Activated B cell treated with CpG ODN at 0.5 μM for 24 hours (primary cell): ENCODE results near the gene FARP2. TPM values are rescaled to one million over a fixed set of nuclear protein-coding genes. Genes with fewer than 3 reads are reported as not detected.

Source experiments
- ATAC-seq: fragments of 200-7000 bp; cut with Tn5 transposase; one replicate; pipeline ENCODE4 v1.10.0; 2021; ENCODE audit warnings: low read depth, mild to moderate bottlenecking, moderate library complexity
- CTCF ChIA-PET: fragments of 350-600 bp; sonication (Branson Sonifier 250); formaldehyde crosslinking; loops from one replicate; lab custom pipeline; 2021; ENCODE audit warnings: antibody characterized with exemption; lab: Charles Lee
- POLR2A ChIA-PET: fragments of 350-600 bp; sonication (Branson Sonifier 250); formaldehyde crosslinking; loops from one replicate; lab custom pipeline; 2021; ENCODE audit warnings: antibody characterized with exemption; lab: Charles Lee
- DNase-seq: peaks from one replicate; pipeline ENCODE4 v3.0.0; 2022
- H3K27ac Mint-ChIP-seq: one replicate; pipeline ENCODE4 v1.8.0; 2020; ENCODE audit warnings: mixed read lengths
- H3K27me3 Mint-ChIP-seq: one replicate; pipeline ENCODE4 v1.8.0; 2021; ENCODE audit warnings: mixed read lengths
- H3K36me3 Mint-ChIP-seq: one replicate; pipeline ENCODE4 v1.8.0; 2021; ENCODE audit warnings: low read depth, mixed read lengths
- H3K4me1 Mint-ChIP-seq: one replicate; pipeline ENCODE4 v1.8.0; 2021; ENCODE audit warnings: mixed read lengths
- H3K4me3 Mint-ChIP-seq: one replicate; pipeline ENCODE4 v1.8.0; 2020; ENCODE audit warnings: mild to moderate bottlenecking, mixed read lengths
- H3K9me3 Mint-ChIP-seq: one replicate; pipeline ENCODE4 v1.8.0; 2020; ENCODE audit warnings: mixed read lengths
- intact Hi-C: fragments of 100-400 bp; cut with micrococcal nuclease; formaldehyde crosslinking; loops from one replicate; pipeline ENCODE4 v1.15.1; 2024
- total RNA-seq: library from RNA; stranded (reverse); gene quantifications from 2 replicates; pipeline ENCODE4 v1.2.3, GENCODE V29; 2022
- TF ChIP-seq, protein P1 (sequence below): fragments of 200-600 bp; IDR thresholded peaks from one replicate; pipeline ENCODE4 v1.8.0; 2022; ENCODE audit warnings: antibody characterized with exemption, mild to moderate bottlenecking

The FARP2 gene, protein sequence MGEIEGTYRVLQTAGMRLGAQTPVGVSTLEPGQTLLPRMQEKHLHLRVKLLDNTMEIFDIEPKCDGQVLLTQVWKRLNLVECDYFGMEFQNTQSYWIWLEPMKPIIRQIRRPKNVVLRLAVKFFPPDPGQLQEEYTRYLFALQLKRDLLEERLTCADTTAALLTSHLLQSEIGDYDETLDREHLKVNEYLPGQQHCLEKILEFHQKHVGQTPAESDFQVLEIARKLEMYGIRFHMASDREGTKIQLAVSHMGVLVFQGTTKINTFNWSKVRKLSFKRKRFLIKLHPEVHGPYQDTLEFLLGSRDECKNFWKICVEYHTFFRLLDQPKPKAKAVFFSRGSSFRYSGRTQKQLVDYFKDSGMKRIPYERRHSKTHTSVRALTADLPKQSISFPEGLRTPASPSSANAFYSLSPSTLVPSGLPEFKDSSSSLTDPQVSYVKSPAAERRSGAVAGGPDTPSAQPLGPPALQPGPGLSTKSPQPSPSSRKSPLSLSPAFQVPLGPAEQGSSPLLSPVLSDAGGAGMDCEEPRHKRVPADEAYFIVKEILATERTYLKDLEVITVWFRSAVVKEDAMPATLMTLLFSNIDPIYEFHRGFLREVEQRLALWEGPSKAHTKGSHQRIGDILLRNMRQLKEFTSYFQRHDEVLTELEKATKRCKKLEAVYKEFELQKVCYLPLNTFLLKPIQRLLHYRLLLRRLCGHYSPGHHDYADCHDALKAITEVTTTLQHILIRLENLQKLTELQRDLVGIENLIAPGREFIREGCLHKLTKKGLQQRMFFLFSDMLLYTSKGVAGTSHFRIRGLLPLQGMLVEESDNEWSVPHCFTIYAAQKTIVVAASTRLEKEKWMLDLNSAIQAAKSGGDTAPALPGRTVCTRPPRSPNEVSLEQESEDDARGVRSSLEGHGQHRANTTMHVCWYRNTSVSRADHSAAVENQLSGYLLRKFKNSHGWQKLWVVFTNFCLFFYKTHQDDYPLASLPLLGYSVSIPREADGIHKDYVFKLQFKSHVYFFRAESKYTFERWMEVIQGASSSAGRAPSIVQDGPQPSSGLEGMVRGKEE
- 74.7 and 91.2 TPM in 2 replicates for total RNA-seq

GRCh38 chr2:241355983-241356870 is at the start of gene FARP2:
TSS of gene FARP2 (plus strand) at chr2:241356285. CDS start at chr2:241373108, 16,823 bp downstream.
- Mint-ChIP-seq H3K27ac (peak within 1 kb of the TSS; percentile 88), H3K9me3 (no peaks in the 10 kb centered on the region), H3K4me1 (peaks cover 49% of the 10 kb centered on the region), H3K36me3 (peaks cover 40% of the 10 kb centered on the region), H3K4me3 (peak within 1 kb of the TSS; percentile 87), H3K27me3 (no peaks in the 10 kb centered on the region)
- ChIA-PET POLR2A (interaction anchor here (1.0 to 1.6 kb wide), 3 partner anchors 18 to 41 kb away, joined by 4 to 6 read pairs (median 6); no protein-coding TSS in a partner anchor), CTCF (no interaction called here)
- TF ChIP-seq, protein P1, sequence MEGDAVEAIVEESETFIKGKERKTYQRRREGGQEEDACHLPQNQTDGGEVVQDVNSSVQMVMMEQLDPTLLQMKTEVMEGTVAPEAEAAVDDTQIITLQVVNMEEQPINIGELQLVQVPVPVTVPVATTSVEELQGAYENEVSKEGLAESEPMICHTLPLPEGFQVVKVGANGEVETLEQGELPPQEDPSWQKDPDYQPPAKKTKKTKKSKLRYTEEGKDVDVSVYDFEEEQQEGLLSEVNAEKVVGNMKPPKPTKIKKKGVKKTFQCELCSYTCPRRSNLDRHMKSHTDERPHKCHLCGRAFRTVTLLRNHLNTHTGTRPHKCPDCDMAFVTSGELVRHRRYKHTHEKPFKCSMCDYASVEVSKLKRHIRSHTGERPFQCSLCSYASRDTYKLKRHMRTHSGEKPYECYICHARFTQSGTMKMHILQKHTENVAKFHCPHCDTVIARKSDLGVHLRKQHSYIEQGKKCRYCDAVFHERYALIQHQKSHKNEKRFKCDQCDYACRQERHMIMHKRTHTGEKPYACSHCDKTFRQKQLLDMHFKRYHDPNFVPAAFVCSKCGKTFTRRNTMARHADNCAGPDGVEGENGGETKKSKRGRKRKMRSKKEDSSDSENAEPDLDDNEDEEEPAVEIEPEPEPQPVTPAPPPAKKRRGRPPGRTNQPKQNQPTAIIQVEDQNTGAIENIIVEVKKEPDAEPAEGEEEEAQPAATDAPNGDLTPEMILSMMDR = no peak
- DNase-seq (peak; percentile 94), ATAC-seq (peak; percentile 89)
- intact Hi-C loops = loop anchor here (1.0 to 5.0 kb wide), 10 partner anchors 41 to 794 kb away; partner anchors contain the start of genes DTYMK, DUSP28, HDLBP and PASK

GRCh38 chr2:241307055-241307454 is 49.0 kb upstream of the FARP2 start:
- Mint-ChIP-seq H3K9me3 (no peaks in the 10 kb centered on the region), H3K27me3 (no peaks in the 10 kb centered on the region), H3K4me3 (no peak overlapping the region), H3K4me1 (peaks cover 67% of the 10 kb centered on the region), H3K36me3 (no peaks in the 10 kb centered on the region), H3K27ac (no peak overlapping the region)
- POLR2A ChIA-PET = interaction anchor here (0.6 to 3.3 kb wide), 2 partner anchors 9 to 28 kb away, joined by 3 to 28 read pairs; partner anchors contain the start of genes HDLBP and SEPTIN2
- TF ChIP-seq, protein P1 = no peak
- ATAC-seq (no peak), DNase-seq (no peak)
- CTCF ChIA-PET = no interaction called here
- intact Hi-C loops = no loop called here

- H3K4me3 Mint-ChIP-seq = no peak overlapping the region
- CTCF ChIA-PET = no interaction called here
- H3K36me3 Mint-ChIP-seq = no peaks in the 10 kb centered on the region
- peaks cover 70% of the 10 kb centered on the region for H3K4me1 Mint-ChIP-seq
- H3K27ac Mint-ChIP-seq = no peak overlapping the region
- H3K27me3 Mint-ChIP-seq = no peaks in the 10 kb centered on the region
- no peak for ATAC-seq
- TF ChIP-seq, protein P1 = no peak
- no peak for DNase-seq
- no peaks in the 10 kb centered on the region for H3K9me3 Mint-ChIP-seq
- intact Hi-C loops = loop anchor here (2.0 kb wide), 1 partner anchor 17 kb away; no protein-coding TSS in a partner anchor
- POLR2A ChIA-PET = no interaction called here
These were observed 47.8 kb upstream of the FARP2 start for GRCh38 chr2:241308267-241308666.

DNA sequence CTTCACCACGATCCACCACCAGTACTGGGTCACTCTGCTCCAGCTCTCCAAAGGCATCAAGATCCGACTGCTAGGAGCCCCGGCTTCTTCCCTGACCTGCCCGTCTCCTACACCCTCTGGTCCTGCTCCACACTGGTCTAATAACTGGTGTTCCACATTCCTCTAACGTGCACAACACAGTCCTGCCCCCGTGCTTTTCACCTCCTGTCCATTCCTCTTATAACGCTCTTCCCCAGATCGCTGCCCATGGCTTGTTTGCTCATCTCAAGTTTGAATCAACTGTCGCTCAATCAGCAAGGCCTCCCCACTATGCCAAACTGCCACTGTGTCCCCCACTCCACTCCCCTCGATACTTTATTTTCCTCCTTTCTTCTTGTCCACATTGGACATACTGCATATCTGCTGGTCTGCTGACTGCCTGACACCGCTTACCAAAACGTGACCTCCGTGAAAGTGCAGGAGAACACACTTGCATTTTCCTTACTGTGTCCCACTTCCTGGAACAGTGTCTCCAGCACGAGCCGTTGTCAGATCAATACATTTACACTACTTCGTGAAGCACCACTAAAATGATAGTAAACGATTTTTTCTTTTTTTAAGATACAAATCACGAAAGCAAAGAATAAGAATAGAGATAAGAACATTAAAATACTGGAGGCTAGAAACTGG is 47.1 kb upstream of the FARP2 start:
- Mint-ChIP-seq H3K4me1 (peaks cover 75% of the 10 kb centered on the region), H3K27me3 (no peaks in the 10 kb centered on the region), H3K9me3 (no peaks in the 10 kb centered on the region), H3K27ac (peak overlapping the region; percentile 85), H3K36me3 (no peaks in the 10 kb centered on the region), H3K4me3 (no peak overlapping the region)
- ATAC-seq (no peak), DNase-seq (no peak)
- TF ChIP-seq, protein P1 = no peak
- intact Hi-C loops = loop anchor here (2.0 kb wide), 1 partner anchor 16 kb away; no protein-coding TSS in a partner anchor
- POLR2A ChIA-PET = interaction anchor here (1.0 kb wide), 1 partner anchor 392 kb away, joined by 3 read pairs; no protein-coding TSS in a partner anchor
- CTCF ChIA-PET = interaction anchor here (1.0 kb wide), 1 partner anchor 83 kb away, joined by 3 read pairs; no protein-coding TSS in a partner anchor
